HG03460 (cell line): ENCODE data around the gene ITGB4.

Source experiments
- ATAC-seq: cut with Tn5 transposase; IDR thresholded peaks from one replicate; pipeline ENCODE4 v1.9.1; 2021; ENCODE audit not compliant: unreplicated experiment

Gene ITGB4

DNA sequence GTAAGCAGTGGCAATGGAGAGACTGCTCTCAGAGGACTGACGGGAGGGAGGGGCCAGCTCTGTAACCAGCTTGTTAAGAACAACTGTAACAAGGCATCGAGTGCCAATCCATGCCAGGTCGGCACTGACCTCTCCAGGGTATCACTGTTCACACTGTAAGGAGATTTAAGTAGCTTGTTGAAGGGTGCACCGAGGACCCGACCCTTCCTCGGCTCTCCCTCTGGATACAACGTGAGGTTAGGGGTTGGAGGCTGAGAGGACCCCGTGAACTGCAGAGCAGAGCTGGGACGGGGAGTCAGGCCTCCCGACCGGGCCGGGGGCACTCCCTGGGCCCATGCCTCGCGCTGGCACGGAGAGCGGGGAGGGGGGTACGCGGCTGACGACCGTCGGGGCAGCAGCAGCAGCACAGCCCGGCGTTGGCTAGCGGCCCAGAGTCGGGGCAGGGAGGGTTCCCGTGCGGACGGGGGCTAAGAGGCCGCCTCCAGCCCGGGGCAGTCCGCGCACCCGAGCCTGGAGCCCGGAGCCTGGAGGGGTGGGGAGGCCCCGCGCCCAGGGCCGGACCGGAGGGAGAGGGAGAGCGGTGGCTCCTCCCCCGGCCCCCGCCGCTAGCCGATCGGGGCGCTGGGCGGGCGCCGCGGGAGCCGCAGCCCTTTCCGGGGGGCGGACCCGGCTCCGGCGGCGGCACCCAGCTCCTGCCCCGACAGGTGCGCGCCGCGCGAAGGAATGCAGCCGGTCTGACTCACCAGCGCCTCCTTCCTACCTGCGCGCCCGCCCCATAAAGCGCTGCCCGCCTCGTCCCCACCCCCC lies at the start of gene ITGB4:
Gene ITGB4, plus strand, starts transcription at position 804 of the 807 bp plus-strand sequence. CDS start 3,245 bp downstream, outside the sequence.
- ATAC-seq, result no peak

DNA sequence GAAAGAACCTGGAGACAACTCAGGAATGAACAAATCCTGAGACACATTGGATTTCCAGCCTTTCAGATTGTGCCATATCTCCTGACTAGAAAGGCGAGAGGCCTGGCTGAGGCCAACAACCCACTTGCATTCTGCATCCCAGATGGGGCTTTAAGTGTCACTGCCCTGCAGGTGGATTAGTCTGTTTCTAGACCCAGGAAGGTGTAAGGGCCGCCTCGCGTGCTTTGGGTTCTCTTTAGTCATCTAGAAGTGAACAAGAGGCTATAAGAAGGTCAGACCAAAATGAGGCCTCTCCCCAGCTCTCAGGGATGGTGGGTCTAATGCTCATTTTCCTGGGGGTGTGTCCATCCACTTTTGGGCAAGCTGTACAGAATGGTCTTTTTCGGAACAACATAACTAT lies 49.2 kb upstream of the ITGB4 start:
- no peak for ATAC-seq

DNA sequence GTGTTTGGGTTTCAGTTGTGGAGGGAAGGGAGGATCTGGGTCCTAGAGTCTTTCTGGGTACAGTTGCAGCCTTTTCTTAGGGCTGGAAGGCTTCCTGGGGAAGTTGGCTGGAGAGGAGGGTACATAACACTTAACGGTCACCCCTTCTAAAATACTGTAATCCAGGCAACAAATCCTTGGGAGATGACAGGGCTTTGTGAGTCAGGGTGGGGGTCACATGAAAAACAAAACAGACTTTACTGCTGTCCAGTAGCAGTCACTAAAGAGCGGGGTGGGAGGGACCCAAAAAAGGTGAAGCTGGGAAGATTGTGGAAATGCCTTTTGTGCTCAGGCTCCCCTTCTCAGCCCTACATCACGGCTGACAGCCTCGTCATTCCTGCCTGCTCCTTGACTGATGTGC lies 47.8 kb upstream of the ITGB4 start:
- ATAC-seq, result no peak

DNA sequence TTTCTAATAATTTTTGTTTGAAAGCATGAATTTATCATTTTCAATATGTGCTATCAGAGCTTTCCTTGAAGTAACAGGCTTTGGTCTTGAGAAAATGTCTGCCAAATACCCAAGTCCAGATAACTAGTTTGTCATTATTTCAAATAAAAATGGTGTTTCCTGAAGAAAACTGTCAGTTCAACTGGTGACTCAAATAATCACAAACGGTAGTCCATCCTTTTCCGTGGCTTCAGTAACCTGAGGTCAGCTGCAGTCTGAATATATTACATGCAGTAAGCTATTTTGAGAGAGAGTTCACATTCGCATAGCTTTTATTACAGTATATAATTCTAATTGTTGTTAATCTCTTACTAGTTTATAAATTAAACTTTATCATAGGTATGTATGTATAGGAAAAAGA lies 44.8 kb upstream of the ITGB4 start:
- ATAC-seq, result no peak

DNA sequence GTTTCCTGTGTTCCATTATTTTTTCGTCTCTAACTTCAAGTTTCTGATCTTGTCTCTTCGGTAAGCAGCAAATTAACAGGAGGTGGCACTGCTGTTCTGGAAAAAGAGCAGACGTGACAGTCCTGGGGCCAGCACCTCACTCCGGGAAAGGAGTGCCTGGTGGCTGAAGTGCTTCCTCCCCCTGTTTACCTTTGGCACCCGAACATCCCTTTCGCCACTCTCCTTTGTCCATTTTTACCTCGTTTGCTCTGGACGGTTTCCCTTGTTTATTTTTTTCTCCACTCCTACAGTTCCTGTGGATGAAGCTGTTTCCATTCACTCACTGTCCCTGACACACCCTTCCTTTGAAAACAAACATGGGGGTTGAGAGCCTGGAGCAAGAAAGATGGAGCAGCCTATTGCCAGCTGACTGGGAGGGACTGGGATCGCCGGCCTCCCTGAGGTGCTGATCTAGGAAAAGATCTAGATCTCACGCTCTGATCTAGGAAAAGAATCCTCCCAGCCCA lies 41.5 kb upstream of the ITGB4 start:
- ATAC-seq, result no peak

DNA sequence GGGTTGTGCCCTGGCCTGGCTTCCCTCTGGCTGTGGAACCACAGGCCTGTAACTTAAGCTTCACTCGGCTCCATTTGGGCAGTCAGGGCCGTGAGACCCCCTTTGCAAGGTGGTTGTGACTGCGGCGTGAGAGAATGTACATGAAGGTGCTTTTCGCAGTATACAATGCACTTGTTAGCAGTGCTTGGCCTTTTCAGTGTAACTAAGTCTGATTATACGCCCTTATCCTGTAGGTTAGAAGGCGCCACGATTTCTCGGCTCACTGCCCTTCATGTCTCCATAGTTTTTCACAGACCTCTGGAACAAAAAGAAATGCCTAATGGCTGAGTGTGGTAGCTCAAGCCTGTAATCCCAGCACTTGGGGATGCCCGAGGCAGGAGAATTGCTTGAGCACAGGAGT lies 40.8 kb upstream of the ITGB4 start:
- ATAC-seq, result no peak

DNA sequence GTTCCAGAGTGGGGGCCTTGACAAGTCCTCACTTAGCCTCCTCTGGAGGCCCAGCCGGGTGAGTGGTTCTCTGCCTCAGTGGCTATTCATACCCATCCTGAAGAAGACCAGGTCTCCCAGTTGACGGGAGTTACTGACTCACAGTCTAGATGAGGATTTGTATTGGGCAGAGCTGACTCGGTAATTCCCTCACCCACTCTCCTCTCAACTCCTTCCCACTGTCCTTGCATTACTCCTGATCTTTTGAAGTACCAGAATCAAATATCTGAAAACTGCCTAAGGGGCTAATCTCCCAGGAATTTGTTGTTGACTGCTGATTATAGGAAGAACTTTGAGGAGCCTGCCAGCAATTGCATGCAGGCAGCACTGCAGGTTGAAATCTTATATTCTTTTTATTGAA lies 40.0 kb upstream of the ITGB4 start:
- ATAC-seq, result no peak

DNA sequence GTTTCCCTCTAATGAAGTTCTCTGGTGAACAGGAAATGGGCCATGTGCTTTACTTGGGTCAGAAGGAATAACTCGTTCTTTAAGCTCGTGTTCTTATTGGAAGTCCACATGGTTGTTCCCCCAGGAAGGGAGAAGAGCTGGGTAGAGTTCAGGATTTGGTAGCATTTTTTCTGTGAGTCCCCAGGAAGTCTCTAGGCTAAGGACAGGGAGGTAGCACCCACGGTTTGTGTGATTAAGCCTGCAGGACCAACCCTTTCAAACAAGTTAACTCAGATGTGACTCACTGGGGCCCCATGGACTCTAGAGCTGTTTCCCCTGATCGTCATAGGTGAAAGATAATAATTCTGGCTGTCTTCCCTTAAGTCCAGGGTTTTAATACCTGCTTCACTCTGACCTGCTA lies 37.7 kb upstream of the ITGB4 start:
- no peak for ATAC-seq

DNA sequence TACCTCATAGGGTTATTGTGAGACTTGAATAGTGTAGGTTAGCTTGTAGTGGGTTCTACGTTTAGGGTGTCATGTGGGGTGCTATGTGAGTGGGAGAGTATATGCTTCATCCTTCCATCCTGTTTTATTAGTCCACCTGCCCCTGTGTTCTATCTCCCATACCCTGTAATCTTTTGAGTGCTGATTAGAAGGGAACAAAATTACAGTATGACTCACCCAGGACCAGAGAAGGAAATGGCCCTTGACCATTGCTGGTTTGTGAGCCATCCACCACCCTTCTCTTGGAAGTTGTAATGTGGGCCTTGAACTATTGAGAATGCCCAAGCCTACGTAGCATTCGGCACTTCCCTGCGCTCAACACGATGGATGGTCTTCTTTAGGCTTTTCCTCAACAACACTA lies 37.0 kb upstream of the ITGB4 start:
- ATAC-seq, result no peak

DNA sequence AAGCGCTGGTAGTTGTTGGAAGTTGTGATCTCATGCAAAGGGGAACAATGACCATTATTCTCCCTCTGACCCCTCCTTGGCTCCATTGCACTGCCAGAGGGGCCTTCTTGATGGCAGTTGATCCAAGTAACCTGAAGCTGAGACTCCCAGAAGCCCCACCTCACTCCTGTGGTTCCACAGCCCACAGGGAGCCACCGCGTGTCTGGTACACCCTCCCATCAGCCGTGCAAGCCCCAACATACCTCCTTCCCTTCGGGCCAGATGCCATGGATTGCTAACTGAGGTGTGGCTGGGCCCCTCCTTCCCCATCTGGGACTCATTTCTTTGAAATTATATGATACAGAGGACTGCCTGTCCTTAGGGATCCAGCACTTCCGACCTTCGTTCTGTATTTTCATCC lies 36.3 kb upstream of the ITGB4 start:
- ATAC-seq, result no peak

DNA sequence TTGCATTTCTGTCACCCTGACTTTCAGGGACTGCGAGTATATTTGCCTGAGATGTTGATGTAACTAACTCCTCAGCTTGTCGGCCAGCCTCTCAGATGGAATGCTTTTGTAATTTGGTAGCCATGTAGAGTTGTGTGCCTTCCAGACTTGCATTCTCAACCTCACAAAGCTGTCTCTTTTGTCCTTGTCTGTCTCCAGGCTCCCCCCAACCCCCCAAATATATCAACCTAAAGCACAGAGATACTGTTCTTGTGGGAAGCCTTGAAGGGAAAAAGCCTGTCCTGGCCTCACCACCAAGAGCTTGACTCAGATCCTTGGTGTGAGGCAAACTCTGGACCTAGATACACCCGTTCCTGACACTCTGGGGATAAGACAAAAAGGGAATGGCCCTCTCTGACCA lies 35.8 kb upstream of the ITGB4 start:
- ATAC-seq, result no peak

DNA sequence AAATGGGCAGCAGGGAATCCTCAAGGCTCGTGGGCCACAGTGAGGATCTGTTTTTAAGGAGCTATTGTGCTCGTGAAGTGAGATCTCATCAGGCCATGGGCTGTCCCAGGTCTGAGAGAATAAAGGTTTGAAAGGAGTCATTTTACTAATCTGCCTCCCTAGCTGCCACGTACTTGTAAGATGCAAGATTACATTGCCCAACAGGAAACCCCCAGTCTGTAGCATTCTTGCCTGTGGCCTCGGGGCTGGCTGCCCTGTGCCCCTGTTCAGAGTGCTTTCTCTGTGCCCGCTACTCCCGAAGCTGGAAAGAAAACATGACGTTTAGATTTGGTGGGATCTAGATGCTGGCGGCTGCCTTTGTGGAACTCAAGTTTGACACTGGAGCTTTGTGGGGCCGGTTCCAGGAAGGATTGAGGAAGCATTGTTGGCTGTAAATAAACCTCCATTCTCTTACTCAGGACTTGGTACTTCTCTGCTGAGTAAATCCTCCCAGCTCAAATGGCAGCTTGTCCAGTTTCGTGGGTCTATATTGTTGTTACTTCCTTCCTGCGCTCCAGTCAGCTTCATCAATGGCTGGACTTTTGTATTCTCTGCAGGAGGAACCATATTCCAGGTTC lies 32.9 kb upstream of the ITGB4 start:
- no peak for ATAC-seq

DNA sequence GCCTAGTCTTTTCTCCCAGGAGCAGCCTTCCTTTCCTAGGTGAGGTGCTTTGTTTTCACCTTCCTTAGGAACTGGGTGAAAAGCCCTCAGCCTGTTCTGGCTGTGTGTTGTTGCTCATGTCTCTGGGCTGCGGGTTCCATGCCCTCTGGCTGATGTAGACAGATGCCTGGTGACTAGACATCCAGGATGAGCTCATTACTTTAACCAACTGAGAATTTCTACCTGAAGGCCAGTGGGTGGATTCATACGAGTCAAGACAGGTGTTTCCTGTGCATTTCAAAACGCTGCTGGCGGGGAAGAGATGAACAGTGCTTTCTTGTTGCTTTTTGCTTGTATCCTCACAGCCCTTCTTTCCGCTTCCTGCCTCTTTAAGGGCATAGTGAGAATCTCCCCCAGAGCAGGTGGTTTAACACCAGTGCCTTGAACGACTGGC lies 31.8 kb upstream of the ITGB4 start:
- no peak for ATAC-seq

DNA sequence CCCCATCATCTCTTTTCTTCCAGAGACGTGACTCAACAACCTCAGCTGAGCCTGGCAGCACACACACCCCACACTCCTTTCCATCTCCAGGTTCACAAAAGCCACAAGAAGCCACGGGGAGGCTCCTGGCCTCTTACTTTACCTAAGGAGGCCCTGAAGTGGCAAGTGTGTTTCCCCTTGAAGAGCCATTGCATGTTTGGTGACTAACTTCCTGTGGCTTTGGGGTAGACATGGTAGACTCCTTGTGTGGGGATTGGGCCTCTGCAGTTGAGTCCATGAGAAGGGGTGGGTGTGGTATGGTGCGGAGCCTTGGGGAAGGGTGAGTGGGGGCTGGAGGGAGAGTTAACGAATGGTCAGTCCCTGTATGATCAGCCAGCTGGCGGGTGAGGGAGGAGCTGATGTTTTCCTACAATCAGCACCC lies 29.9 kb upstream of the ITGB4 start:
- ATAC-seq, result no peak

DNA sequence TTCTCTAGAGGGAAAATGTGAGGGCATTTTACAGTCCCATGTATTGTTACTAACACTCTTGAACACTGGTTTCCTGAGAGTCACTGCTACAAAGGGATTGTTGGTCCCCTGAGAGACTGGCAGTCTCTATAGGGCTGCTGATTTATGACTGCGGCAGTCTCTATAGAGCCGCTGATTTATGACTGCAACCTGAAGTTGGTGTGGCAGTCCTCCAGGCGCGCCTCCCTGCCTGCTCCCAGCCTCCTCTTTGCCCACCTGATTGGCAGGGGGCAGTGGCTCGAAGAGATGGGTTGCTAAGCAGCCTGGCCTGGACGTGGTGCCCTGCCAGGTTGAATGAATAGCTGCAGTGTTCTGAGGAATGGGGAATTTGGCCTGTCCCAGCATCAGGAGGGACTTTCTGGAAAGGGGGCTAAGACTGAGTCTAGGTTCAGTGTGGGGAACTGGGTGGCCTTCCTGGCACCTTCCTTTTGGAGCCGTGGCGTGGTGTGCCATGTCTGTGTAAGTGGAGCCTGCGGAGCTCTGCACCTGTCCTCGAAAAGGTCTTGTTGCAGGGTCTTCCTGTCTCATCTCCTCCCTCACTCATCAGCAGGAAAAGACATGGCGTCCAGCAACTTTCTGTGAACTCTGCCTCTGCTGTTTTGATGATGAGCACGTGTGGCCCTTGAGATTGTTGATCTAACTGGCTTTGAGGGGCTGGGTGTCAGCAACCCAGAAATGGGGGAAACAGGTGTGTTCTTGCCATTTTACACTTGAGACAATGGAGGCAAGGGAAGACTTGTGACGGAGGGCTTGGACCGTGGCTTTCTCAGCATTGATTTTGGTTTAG lies 29.2 kb upstream of the ITGB4 start:
- no peak for ATAC-seq

DNA sequence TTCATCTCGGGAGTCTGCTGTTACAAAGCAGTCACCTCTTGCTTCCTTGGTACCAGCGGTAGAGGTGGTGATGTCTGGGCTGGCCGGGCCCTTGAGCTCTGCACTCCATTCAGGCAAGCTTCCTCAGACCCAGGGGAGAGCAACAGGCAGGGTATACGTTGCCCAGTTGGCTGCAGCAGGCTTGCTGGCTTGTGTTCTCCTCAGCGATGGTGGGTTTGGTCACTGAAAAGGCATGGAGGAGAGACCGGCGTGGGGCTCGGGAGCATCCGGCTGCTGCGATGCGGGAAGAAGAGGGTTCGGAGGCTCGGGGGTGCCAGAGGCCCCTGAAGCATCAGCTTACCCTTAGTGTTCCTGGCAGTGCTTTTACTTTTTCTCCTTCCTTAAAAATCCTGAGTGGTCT lies 28.3 kb upstream of the ITGB4 start:
- ATAC-seq, result no peak

DNA sequence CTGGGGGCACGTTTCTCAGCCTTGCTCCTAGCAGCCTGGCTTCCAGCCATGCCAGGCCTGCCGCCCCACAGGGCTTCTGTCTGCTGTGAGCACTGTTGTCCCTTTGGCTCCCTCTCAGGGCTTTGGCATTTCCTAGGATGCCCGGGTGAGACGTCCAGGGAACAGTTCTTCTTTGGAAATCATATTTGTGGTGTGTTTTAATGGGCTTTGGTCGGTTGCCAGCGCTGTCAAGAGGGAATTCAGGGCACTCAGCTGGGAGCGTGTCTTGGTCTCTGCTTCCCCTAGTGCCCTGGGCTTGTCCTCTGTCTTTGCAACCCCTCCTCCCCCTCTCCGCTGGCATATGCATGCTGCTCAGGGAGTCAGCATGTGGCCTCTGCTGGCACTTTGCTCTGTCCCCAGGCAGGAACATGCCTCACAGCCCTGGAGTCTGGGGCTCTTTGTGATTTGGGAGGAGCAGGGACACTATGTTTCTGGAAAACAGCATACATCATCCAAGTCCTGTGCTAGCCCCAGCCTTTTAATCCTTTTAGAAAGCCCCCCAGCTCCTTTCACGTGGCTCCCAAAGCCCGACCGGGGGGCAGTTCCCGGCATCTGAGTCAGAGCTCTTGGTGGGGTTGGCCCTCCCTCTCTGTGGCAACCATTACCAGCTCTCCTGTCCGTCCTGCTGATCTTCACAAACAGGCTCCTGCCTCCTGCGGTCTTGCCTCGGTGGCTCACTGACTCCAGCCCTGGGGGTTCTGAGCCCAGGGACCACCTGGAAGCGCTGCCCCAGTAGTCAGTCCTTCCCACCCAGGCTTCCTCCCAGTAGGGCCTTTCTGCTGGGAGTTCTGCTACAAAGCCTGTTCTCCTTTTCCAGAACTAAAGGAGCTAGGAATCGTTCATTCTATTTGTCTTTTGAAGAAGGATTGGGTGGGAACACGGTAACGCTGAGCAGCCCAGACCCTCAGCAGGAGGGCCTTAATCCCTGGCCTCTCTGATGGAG lies 27.5 kb upstream of the ITGB4 start:
- no peak for ATAC-seq

DNA sequence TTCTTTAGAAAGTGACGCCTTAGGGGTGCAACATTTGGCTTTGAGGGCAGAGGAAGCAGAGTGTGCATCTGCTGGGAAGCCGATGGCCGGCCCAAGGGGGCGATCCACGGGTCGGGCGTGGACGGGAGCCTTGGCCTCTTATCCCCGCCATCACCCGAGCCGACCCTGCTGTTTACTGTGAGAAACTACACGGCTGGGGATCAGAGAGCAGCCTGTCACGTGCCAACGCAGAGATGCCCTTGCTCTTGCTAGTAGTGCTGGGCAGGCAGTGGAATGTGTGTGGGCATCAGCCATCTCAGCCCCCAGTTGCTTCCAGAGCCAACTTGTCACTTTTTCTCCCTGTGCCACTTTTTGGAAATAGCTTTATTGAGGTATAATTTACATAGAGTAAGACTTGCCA lies 26.7 kb upstream of the ITGB4 start:
- ATAC-seq, result no peak

DNA sequence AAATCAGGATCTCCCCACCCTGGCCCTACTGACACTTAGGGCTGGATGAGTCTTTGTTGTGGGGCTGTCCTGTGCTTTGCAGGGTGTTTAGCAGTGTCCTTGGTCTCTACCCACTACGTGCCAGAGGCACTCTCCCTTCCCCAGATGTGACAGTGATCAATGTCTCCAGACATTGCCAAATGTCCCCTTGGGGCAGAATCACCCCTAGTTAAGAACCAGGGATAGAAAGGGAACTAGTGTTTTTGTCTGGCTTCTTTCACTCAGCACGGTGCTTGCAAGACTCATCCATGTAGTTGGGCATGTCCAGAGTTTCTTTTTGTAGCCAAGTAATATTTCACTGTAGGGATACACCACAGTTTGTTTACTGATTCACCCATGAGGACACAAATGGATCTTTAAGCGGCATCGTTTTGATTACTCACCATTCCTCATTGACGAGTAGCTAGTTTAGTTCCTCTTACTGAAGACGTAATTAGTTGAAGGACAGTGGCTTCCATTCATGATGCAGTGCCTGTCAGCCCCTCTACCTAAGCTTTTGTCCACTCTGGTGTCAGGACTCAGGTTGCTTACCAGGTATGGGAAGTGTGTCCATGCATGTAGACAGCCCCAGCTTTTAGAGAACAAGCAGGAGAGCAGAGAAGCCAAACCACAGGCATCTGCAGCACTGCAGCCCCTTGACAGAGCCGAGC lies 26.0 kb upstream of the ITGB4 start:
- ATAC-seq, result no peak

DNA sequence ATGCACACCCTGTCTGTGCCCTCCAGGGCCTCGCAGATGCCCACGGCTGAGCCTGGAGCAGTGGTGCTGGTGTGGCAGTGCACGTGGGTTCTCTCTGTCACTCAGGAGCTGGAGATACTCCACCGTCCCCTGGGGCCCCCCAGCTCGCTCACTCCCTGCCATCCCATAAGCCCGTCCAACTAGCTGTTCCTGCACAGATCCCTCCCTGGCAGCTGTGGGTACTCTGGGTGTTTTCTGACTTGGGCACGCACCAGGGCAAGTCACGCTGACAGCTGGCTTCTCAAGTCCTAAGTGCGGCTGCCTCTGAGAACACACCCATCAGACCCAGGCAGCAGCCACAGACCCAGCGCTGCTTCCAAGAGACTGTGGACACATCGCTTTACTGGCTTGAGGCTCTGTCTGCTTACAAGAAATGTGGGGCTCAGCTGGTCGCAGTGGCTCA lies 25.4 kb upstream of the ITGB4 start:
- no peak for ATAC-seq
